PC-9 (cell line): ENCODE results near the gene NFIA. TPM values are rescaled to one million over a fixed set of nuclear protein-coding genes. Genes with fewer than 3 reads are reported as not detected.

Experiments used
- BruUV-seq: library from RNA; stranded (reverse); fragments of 400-500 nt; replicated peaks from 2 replicates; lab custom pipeline; 2021; lab: Mats Ljungman, UMichigan
- CTCF ChIA-PET: fragments of 300-600 bp; sonication (Branson Sonifier 250); formaldehyde crosslinking; loops from one replicate; lab custom pipeline; 2022; ENCODE audit warnings: antibody characterized with exemption; lab: Charles Lee
- POLR2A ChIA-PET: fragments of 300-600 bp; sonication (Branson Sonifier 250); formaldehyde crosslinking; loops from one replicate; lab custom pipeline; 2022; ENCODE audit warnings: antibody characterized with exemption; ENCODE audit not compliant: unreplicated experiment; lab: Charles Lee
- DNase-seq, 2 experiments: peaks; one replicate each; pipeline versions ENCODE4 v3.0.0 to v3.0.0-alpha.2; 2015 to 2022; ENCODE audit warnings: mixed read lengths in 1 of 2
- H2AFZ ChIP-seq: fragments of 200-600 bp; sonication (generic); 2 replicates; pipeline ENCODE4 v1.8.1; 2017; ENCODE audit warnings: antibody characterized with exemption
- H3F3A ChIP-seq: fragments of 200-600 bp; sonication (generic); 2 replicates; pipeline ENCODE4 v1.8.1; 2017; ENCODE audit warnings: antibody characterized with exemption, mild to moderate bottlenecking, low read depth; ENCODE audit not compliant: insufficient read depth
- H3K27ac ChIP-seq: fragments of 200-600 bp; sonication (generic); 2 replicates; pipeline ENCODE4 v1.6.1; 2016; ENCODE audit warnings: mixed run types
- H3K27me3 ChIP-seq: fragments of 200-600 bp; sonication (generic); 2 replicates; pipeline ENCODE4 v1.6.1; 2016; ENCODE audit warnings: low read depth, mixed run types; ENCODE audit not compliant: insufficient read depth
- H3K36me3 ChIP-seq: fragments of 200-600 bp; sonication (generic); 2 replicates; pipeline ENCODE4 v1.6.1; 2016; ENCODE audit warnings: low read depth, mixed run types
- H3K4me1 ChIP-seq: fragments of 200-600 bp; sonication (generic); replicated peaks from 2 replicates; pipeline ENCODE4 v1.6.1; 2016; ENCODE audit warnings: mixed run types; ENCODE audit not compliant: insufficient read depth
- H3K4me2 ChIP-seq: fragments of 200-600 bp; sonication (generic); 2 replicates; pipeline ENCODE4 v1.6.1; 2017; ENCODE audit warnings: mixed run types
- H3K4me3 ChIP-seq: fragments of 200-600 bp; sonication (generic); 2 replicates; pipeline ENCODE4 v1.6.1; 2016; ENCODE audit warnings: mixed run types
- H3K79me2 ChIP-seq: fragments of 200-600 bp; sonication (generic); 2 replicates; pipeline ENCODE4 v1.6.1; 2017; ENCODE audit warnings: low read depth, mixed run types
- H3K9me2 ChIP-seq: fragments of 200-600 bp; sonication (generic); 2 replicates; pipeline ENCODE4 v1.8.1; 2017; ENCODE audit warnings: mild to moderate bottlenecking; ENCODE audit not compliant: insufficient read depth
- H3K9me3 ChIP-seq: fragments of 200-600 bp; sonication (generic); 2 replicates; pipeline ENCODE4 v1.8.1; 2016; ENCODE audit warnings: low read depth; ENCODE audit not compliant: insufficient read depth
- H4K20me1 ChIP-seq: fragments of 200-600 bp; sonication (generic); 2 replicates; pipeline ENCODE4 v1.8.1; 2017; ENCODE audit not compliant: insufficient read depth
- EZH2 ChIP-seq: fragments of 200-600 bp; sonication (generic); IDR thresholded peaks from 2 replicates; pipeline ENCODE4 v1.8.0; 2017; ENCODE audit warnings: antibody characterized with exemption, low read depth
- intact Hi-C: fragments of 100-400 bp; cut with micrococcal nuclease; formaldehyde crosslinking; loops from one replicate; pipeline ENCODE4 v1.10.0; 2022; ENCODE audit not compliant: unreplicated experiment
- total RNA-seq: library from RNA; stranded (reverse); gene quantifications from 2 replicates; pipeline ENCODE4 v1.2.3, GENCODE V29; 2021
- TF ChIP-seq, protein P1 (sequence below): fragments of 200-600 bp; sonication (generic); conservative IDR thresholded peaks from 2 replicates; pipeline ENCODE4 v1.6.1; 2017; ENCODE audit warnings: mixed run types, antibody characterized with exemption, mild to moderate bottlenecking, moderate library complexity

NFIA gene
- total RNA-seq, 1 experiment from 2014 or later: 26.7 TPM

DNA sequence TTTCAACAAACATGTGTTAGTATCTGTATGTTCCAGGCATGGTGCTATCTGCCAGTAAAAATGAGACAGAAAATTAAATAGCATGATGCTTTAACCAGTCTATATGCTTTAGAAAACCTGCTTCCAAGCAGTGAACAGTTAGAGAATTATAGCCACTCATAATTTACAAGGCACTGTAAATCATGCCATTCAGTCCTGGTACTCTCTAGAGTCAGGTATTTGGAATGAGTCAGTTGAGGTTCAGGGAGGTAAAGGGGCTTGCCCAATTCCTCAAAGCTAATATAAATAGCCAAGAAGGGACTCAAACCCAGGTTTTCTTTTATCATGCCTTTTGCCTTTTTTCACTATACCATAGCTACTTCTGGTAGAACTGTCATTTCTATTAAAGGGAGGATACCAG lies 184.4 kb downstream of the NFIA start:
- no peaks in the 10 kb centered on the region for H3K27me3 ChIP-seq
- no peaks in the 10 kb centered on the region for H3K36me3 ChIP-seq
- no peak overlapping the region for H2AFZ ChIP-seq
- 0 out of 2 replicates have a peak, but pooled peaks cover 3% of the 10 kb centered on the region for H3K4me1 ChIP-seq
- CTCF ChIA-PET: no interaction called here
- intact Hi-C loops: no loop called here
- peaks cover 3% of the 10 kb centered on the region; the same call in 1 of the 2 replicates for H3F3A ChIP-seq
- no peaks in the 10 kb centered on the region for H3K9me3 ChIP-seq
- no peak for DNase-seq
- H3K27ac ChIP-seq: no peak overlapping the region
- H3K4me2 ChIP-seq: no peak overlapping the region
- no peaks in the 10 kb centered on the region for H3K79me2 ChIP-seq
- no peaks in the 10 kb centered on the region; the same call in 1 of the 2 replicates for H4K20me1 ChIP-seq
- POLR2A ChIA-PET: no interaction called here
- H3K4me3 ChIP-seq: no peak overlapping the region
- BruUV-seq: no TSS peak
- TF ChIP-seq, protein P1, sequence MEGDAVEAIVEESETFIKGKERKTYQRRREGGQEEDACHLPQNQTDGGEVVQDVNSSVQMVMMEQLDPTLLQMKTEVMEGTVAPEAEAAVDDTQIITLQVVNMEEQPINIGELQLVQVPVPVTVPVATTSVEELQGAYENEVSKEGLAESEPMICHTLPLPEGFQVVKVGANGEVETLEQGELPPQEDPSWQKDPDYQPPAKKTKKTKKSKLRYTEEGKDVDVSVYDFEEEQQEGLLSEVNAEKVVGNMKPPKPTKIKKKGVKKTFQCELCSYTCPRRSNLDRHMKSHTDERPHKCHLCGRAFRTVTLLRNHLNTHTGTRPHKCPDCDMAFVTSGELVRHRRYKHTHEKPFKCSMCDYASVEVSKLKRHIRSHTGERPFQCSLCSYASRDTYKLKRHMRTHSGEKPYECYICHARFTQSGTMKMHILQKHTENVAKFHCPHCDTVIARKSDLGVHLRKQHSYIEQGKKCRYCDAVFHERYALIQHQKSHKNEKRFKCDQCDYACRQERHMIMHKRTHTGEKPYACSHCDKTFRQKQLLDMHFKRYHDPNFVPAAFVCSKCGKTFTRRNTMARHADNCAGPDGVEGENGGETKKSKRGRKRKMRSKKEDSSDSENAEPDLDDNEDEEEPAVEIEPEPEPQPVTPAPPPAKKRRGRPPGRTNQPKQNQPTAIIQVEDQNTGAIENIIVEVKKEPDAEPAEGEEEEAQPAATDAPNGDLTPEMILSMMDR: no peak
- no peak for TF ChIP-seq EZH2
- H3K9me2 ChIP-seq: no peaks in the 10 kb centered on the region

DNA sequence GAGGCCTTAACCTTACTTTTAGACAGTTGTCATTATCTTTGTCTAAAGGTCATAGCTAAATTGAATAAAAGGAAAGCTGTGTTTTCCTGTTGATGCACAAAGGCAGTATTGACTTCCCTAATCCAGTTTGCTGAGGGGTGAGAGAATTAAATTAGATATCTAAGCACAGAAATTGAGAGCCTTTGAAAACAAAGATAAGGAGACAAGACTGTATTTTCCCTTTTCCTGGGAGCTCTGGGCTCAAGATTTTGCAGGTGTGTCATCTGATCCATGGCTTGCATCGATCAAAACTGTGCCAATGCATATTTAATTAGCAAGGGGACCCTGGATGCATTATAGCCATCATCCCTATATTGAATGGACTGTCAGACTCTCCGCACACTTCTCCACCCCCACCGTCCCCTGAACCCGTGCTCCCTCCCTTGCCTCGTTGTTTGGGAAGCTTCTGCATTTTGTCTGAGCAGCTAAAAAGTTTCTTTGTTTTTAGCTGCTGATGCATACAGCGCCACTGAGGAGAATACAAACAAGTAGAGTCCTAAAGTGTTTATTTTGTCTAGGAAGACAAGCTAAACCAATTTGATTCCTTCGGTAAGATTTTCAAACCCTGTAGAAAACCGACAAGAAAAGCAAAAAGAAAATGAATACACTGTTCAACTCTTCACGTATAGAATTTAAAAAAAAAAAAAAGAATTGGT lies 186.3 kb downstream of the NFIA start:
- CTCF ChIA-PET: interaction anchor here (1.2 kb wide), 1 partner anchor 45 kb away, joined by 3 read pairs; no protein-coding TSS in a partner anchor
- no TSS peak for BruUV-seq
- H3K9me2 ChIP-seq: no peaks in the 10 kb centered on the region
- peaks cover 3% of the 10 kb centered on the region; the same call in 1 of the 2 replicates for H3F3A ChIP-seq
- H3K79me2 ChIP-seq: no peaks in the 10 kb centered on the region
- no peaks in the 10 kb centered on the region for H3K27me3 ChIP-seq
- H3K36me3 ChIP-seq: no peaks in the 10 kb centered on the region
- 0 out of 2 replicates have a peak, but pooled peaks cover 3% of the 10 kb centered on the region for H3K4me1 ChIP-seq
- POLR2A ChIA-PET: interaction anchor here (0.6 kb wide), 1 partner anchor 1344 kb away, joined by 3 read pairs; no protein-coding TSS in a partner anchor
- no peak overlapping the region for H3K27ac ChIP-seq
- no peak for TF ChIP-seq EZH2
- TF ChIP-seq, protein P1: no peak
- intact Hi-C loops: no loop called here
- H3K4me2 ChIP-seq: no peak overlapping the region
- no peak for DNase-seq
- no peaks in the 10 kb centered on the region for H3K9me3 ChIP-seq
- no peak overlapping the region for H2AFZ ChIP-seq
- no peaks in the 10 kb centered on the region; the same call in 1 of the 2 replicates for H4K20me1 ChIP-seq
- no peak overlapping the region for H3K4me3 ChIP-seq

DNA sequence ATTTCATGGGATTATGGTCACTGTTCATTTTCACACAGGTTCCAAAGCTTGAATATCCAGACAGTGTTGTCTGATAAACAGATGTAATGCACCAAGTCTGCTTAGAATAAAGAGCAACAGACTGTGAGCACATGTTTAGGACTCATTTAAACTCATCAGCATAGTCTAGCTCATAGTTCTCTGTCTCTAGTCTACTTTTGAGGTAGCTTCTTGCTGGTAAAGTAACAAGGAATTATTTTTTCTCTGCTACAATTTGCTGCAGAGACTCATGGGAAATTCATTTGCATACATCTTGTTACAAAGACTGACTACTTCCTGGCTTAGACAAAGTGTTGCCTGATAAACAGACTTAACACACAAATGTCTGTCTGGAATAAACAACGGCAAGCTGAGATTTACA lies 187.2 kb downstream of the NFIA start:
- H3K27ac ChIP-seq: no peak overlapping the region
- DNase-seq: no peak
- H3K36me3 ChIP-seq: no peaks in the 10 kb centered on the region
- H3K79me2 ChIP-seq: peaks cover 3% of the 10 kb centered on the region; the same call in 1 of the 2 replicates
- H4K20me1 ChIP-seq: no peaks in the 10 kb centered on the region; the same call in 1 of the 2 replicates
- H3K9me3 ChIP-seq: no peaks in the 10 kb centered on the region
- CTCF ChIA-PET: interaction anchor here (1.2 kb wide), 1 partner anchor 44 kb away, joined by 3 read pairs; no protein-coding TSS in a partner anchor
- no peak overlapping the region for H3K4me2 ChIP-seq
- peaks cover 3% of the 10 kb centered on the region; the same call in 1 of the 2 replicates for H3F3A ChIP-seq
- POLR2A ChIA-PET: no interaction called here
- H3K9me2 ChIP-seq: no peaks in the 10 kb centered on the region
- no peak overlapping the region for H3K4me3 ChIP-seq
- intact Hi-C loops: no loop called here
- 0 out of 2 replicates have a peak, but pooled peaks cover 3% of the 10 kb centered on the region for H3K4me1 ChIP-seq
- H2AFZ ChIP-seq: no peak overlapping the region
- TF ChIP-seq, protein P1: no peak
- no peak for TF ChIP-seq EZH2
- H3K27me3 ChIP-seq: no peaks in the 10 kb centered on the region
- BruUV-seq: no TSS peak
